DMS153 (cell line): ENCODE measurements around the gene PPIP5K2.
A peak's percentile ranks its signal among the peaks of the same experiment; 100 is the strongest.

Source experiments
- DNase-seq: peaks from one replicate; lab custom pipeline; 2025; lab: John Stamatoyannopoulos, UW

PPIP5K2 gene

DNA sequence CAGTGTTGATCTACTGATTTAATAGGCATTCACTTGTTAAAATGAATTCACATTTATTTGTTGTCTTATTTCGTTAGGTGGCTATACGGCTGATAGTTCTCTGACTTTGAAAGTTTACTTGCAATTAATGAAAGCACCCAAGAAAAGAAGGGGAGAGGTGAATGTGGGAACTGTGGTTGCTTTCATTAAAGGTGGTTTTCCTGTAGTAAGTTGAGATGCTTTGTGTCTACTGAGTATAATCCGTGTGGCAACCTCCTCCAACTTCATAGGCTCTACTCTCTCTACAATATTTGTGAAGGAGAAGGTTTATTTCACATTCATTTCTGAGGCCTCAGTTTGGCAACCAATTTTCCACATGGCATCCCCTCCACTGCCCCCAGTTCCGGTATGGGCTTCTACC is 125.7 kb downstream of the PPIP5K2 start:
- no peak for DNase-seq

- DNase-seq, result no peak
These were observed 127.0 kb downstream of the PPIP5K2 start for GRCh38 chr5:103247118-103247517.

DNA sequence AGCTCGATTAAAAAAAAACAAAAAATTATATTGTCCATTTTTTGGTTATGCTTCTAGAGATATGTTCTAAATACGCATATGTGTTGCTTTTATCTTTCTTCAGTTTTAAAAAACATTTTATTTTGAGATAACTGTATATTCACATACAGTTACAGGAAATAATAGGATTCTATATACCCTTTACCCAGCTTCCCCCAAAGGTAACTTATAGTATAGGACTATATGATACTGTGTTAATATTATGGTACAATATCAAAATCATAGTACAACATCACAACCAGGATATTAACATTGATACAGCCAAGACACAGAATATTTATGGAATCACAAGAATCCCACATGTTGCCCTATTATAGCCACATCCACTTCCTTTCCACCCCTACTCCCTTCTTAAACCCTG is 129.0 kb downstream of the PPIP5K2 start:
- DNase-seq, result no peak

DNA sequence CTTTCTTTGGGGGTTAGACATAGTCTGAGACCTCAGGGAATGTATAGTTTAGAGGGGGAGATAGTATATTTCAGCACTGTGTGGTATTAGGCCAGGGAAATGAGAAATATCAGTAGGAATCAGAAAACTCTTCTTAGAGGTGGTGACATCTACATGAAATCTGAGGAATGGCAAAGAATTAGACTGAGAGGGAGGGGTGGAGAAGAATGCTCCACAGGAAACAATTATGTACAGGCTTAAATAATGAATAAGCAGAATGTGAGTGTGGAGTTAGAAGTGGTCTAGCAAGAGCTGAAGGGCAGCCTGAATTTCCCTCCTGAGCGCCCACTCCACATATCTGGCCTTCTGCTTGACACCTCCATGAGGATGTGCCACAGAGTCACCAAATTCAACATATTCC is 134.8 kb downstream of the PPIP5K2 start:
- DNase-seq, result no peak

GRCh38 chr5:103255691-103256090 is 135.6 kb downstream of the PPIP5K2 start:
- no peak for DNase-seq

GRCh38 chr5:103256178-103256577 is 136.1 kb downstream of the PPIP5K2 start:
- no peak for DNase-seq

GRCh38 chr5:103258368-103258956 is 138.4 kb downstream of the PPIP5K2 start, which contains the start of gene MACIR:
Gene MACIR, plus strand, starts transcription at chr5:103258763. Its CDS starts 17,157 bp downstream, at chr5:103275920.
- DNase-seq, result peak; percentile 74

- no peak for DNase-seq
These were observed 139.0 kb downstream of the PPIP5K2 start for GRCh38 chr5:103258957-103259704.

- no peak for DNase-seq
These were observed 139.7 kb downstream of the PPIP5K2 start for GRCh38 chr5:103259705-103260355.

- no peak for DNase-seq
These were observed 140.8 kb downstream of the PPIP5K2 start for GRCh38 chr5:103260951-103261350.
